Mesodermal cell (in vitro differentiated cells): ENCODE results near the gene GNRHR.

Experiments used
- H3K27ac ChIP-seq: 2 replicates; pipeline ENCODE4 v1.7.0; 2013; ENCODE audit warnings: mild to moderate bottlenecking, low read depth, low read length, moderate library complexity; ENCODE audit not compliant: severe bottlenecking
- H3K36me3 ChIP-seq: 2 replicates; pipeline ENCODE4 v1.7.1; 2013; ENCODE audit warnings: mild to moderate bottlenecking, low read length, moderate library complexity; ENCODE audit not compliant: control insufficient read depth, insufficient read depth
- H3K4me1 ChIP-seq: one replicate; pipeline ENCODE4 v1.7.1; 2013; ENCODE audit warnings: mild to moderate bottlenecking, low read length; ENCODE audit not compliant: insufficient read depth, control insufficient read depth, poor library complexity, severe bottlenecking
- H3K4me3 ChIP-seq: 2 replicates; pipeline ENCODE4 v1.7.0; 2013; ENCODE audit warnings: low read length, control low read depth, mild to moderate bottlenecking; ENCODE audit not compliant: insufficient read depth, poor library complexity, severe bottlenecking; ENCODE audit errors: extremely low read depth
- H3K9me3 ChIP-seq: 2 replicates; pipeline ENCODE4 v1.7.1; 2013; ENCODE audit warnings: mild to moderate bottlenecking, low read length, moderate library complexity; ENCODE audit not compliant: control insufficient read depth
- WGBS, 2 experiments: methylation state at CpG; one replicate each; pipeline ENCODE4 v1.1.5; 2013; ENCODE audit warnings: missing lambda C conversion rate in 2 of 2; ENCODE audit not compliant: insufficient coverage in 2 of 2; 5-methylcytosine and 5-hydroxymethylcytosine counted together

The GNRHR gene

GRCh38 chr4:67700738-67701516 lies 53.3 kb downstream of the GNRHR start, which contains the start of gene UBA6:
TSS of gene UBA6 (minus strand) at chr4:67701155. CDS start at chr4:67701119, 36 bp downstream.
- Histone ChIP-seq H3K36me3 (no peaks in the 10 kb centered on the region), H3K9me3 (no peaks in the 10 kb centered on the region), H3K4me3 (peak within 1 kb of the TSS; percentile 80), H3K27ac (peak within 1 kb of the TSS; percentile 74), H3K4me1 (peaks cover 4% of the 10 kb centered on the region)
- 0 to 1% methylated on average over 35 to 43 of the region's 57 CpGs for WGBS, 2 experiments

- Histone ChIP-seq H3K9me3 (no peaks in the 10 kb centered on the region), H3K4me3 (peak overlapping the region; percentile 80), H3K27ac (peak overlapping the region; percentile 74), H3K36me3 (peaks cover 2% of the 10 kb centered on the region), H3K4me1 (peaks cover 4% of the 10 kb centered on the region)
- 0% methylated on average over 4 to 5 of the region's 11 CpGs for WGBS, 2 experiments
Observed at GRCh38 chr4:67700116-67700737, 54.0 kb downstream of the GNRHR start.

- peaks cover 8% of the 10 kb centered on the region for H3K36me3 ChIP-seq
- WGBS, 2 experiments = 88 to 95% methylated on average over 16 to 17 of the region's 18 CpGs
- H3K4me3 ChIP-seq = peak overlapping the region; percentile 80
- peaks cover 4% of the 10 kb centered on the region for H3K4me1 ChIP-seq
- H3K27ac ChIP-seq = no peak overlapping the region
- no peaks in the 10 kb centered on the region for H3K9me3 ChIP-seq
Observed at GRCh38 chr4:67699603-67700002, 54.6 kb downstream of the GNRHR start.

- Histone ChIP-seq H3K27ac (no peak overlapping the region), H3K4me1 (peaks cover 4% of the 10 kb centered on the region), H3K4me3 (no peak overlapping the region), H3K9me3 (no peaks in the 10 kb centered on the region), H3K36me3 (peaks cover 16% of the 10 kb centered on the region)
- 87 to 94% methylated on average over 5 to 6 of the region's 7 CpGs for WGBS, 2 experiments
Observed at GRCh38 chr4:67697860-67698687, 56.1 kb downstream of the GNRHR start.

GRCh38 chr4:67696061-67696460 lies 58.1 kb downstream of the GNRHR start:
- Histone ChIP-seq H3K36me3 (peaks cover 31% of the 10 kb centered on the region), H3K9me3 (no peaks in the 10 kb centered on the region), H3K4me3 (no peak overlapping the region), H3K27ac (no peak overlapping the region), H3K4me1 (peaks cover 4% of the 10 kb centered on the region)
- WGBS, 2 experiments = no CpG with 5 or more reads among the region's 2 CpGs

- Histone ChIP-seq H3K36me3 (peaks cover 31% of the 10 kb centered on the region), H3K9me3 (no peaks in the 10 kb centered on the region), H3K27ac (no peak overlapping the region), H3K4me3 (no peak overlapping the region), H3K4me1 (peaks cover 4% of the 10 kb centered on the region)
- 100% methylated on average over 2 of the region's 3 CpGs; no CpG with 5 or more reads in 1 of the 2 experiments for WGBS, 2 experiments
Observed at GRCh38 chr4:67694662-67695061, 59.5 kb downstream of the GNRHR start.

- Histone ChIP-seq H3K9me3 (no peaks in the 10 kb centered on the region), H3K4me1 (no peaks in the 10 kb centered on the region), H3K4me3 (no peak overlapping the region), H3K27ac (no peak overlapping the region), H3K36me3 (peaks cover 37% of the 10 kb centered on the region)
Observed at GRCh38 chr4:67691328-67691727, 62.9 kb downstream of the GNRHR start.
